ENCODE data around the gene ZNF654. TPM values are rescaled to one million over a fixed set of nuclear protein-coding genes. Genes with fewer than 3 reads are reported as not detected.
"Not testable (repeated sequence)": the region's sequence is repeated elsewhere in the genome, so short reads cannot be mapped to it uniquely, and the experiment has no call there.

The ZNF654 gene
- total RNA-seq, 2 donors from 2014 or later: 14.3 to 17.6 TPM

GRCh38 chr3:88168171-88168570 lies 109.1 kb downstream of the ZNF654 start:
- no peak for ATAC-seq
- DNase-seq: no peak
- intact Hi-C loops (cut with DNase I, micrococcal nuclease): no loop called here

GRCh38 chr3:88180398-88180999 lies 121.4 kb downstream of the ZNF654 start:
- ATAC-seq: no peak
- intact Hi-C loops (cut with DNase I, micrococcal nuclease): no loop called here
- DNase-seq: no peak

GRCh38 chr3:88182165-88182918 lies 123.3 kb downstream of the ZNF654 start:
- DNase-seq; intact Hi-C loops (cut with DNase I, micrococcal nuclease); ATAC-seq: not testable (repeated sequence)

GRCh38 chr3:88188436-88188835 lies 129.4 kb downstream of the ZNF654 start:
- intact Hi-C loops (cut with DNase I, micrococcal nuclease): no loop called here
- DNase-seq (no peak), ATAC-seq (no peak)

- ATAC-seq (no peak), DNase-seq (no peak)
- intact Hi-C loops (cut with DNase I, micrococcal nuclease): no loop called here
Measured at GRCh38 chr3:88189361-88189810, 130.3 kb downstream of the ZNF654 start.

- intact Hi-C loops (cut with DNase I, micrococcal nuclease): no loop called here
- ATAC-seq: no peak
- DNase-seq: no peak
Measured at GRCh38 chr3:88191872-88192409, 132.9 kb downstream of the ZNF654 start.

- intact Hi-C loops (cut with DNase I, micrococcal nuclease): no loop called here
- ATAC-seq: no peak
- DNase-seq: no peak
Measured at GRCh38 chr3:88192631-88193030, 133.6 kb downstream of the ZNF654 start.

Other genes starting within 250 kb of the ZNF654 start
- gene CGGBP1, start 250 bp upstream of the ZNF654 start, total RNA-seq: 10 to 100 TPM; 46.0 to 49.9 TPM
- 10 to 100 TPM; 17.8 to 24.2 TPM for gene C3orf38, start 90.7 kb downstream of the ZNF654 start, total RNA-seq